H9 (cell line): ENCODE results near the gene ITPR3. TPM values are rescaled to one million over a fixed set of nuclear protein-coding genes. Genes with fewer than 3 reads are reported as not detected.

Experiments
- DNase-seq: peaks from one replicate; pipeline ENCODE4 v3.0.0-alpha.2; 2017
- H2AFZ ChIP-seq: one replicate; pipeline ENCODE4 v1.6.1; 2013; ENCODE audit warnings: mild to moderate bottlenecking, low read length, control low read depth, moderate library complexity
- H2AK5ac ChIP-seq: 2 replicates; pipeline ENCODE4 v1.6.1; 2013; ENCODE audit warnings: low read length, control low read depth, mixed read lengths; ENCODE audit not compliant: insufficient read length
- H2BK120ac ChIP-seq: one replicate; pipeline ENCODE4 v1.6.1; 2013; ENCODE audit warnings: low read depth, mild to moderate bottlenecking, low read length, control low read depth, inconsistent platforms; ENCODE audit not compliant: poor library complexity, severe bottlenecking
- H2BK12ac ChIP-seq: 2 replicates; pipeline ENCODE4 v1.6.1; 2013; ENCODE audit warnings: low read length, control low read depth, mixed read lengths, low read depth; ENCODE audit not compliant: insufficient read length
- H2BK15ac ChIP-seq: 2 replicates; pipeline ENCODE4 v1.6.1; 2013; ENCODE audit warnings: low read depth, low read length, control low read depth
- H2BK20ac ChIP-seq: one replicate; pipeline ENCODE4 v1.6.1; 2013; ENCODE audit warnings: low read depth, mild to moderate bottlenecking, low read length, control low read depth, inconsistent platforms; ENCODE audit not compliant: poor library complexity, severe bottlenecking
- H2BK5ac ChIP-seq: 2 replicates; pipeline ENCODE4 v1.6.1; 2013; ENCODE audit warnings: low read length, control low read depth, mixed read lengths; ENCODE audit not compliant: insufficient read length
- H3K14ac ChIP-seq: 2 replicates; pipeline ENCODE4 v1.6.1; 2013; ENCODE audit warnings: low read length, control low read depth; ENCODE audit not compliant: insufficient read depth
- H3K18ac ChIP-seq: 2 replicates; pipeline ENCODE4 v1.6.1; 2013; ENCODE audit warnings: low read depth, mild to moderate bottlenecking, mixed read lengths, low read length, control low read depth; ENCODE audit not compliant: insufficient read length
- H3K23ac ChIP-seq: 2 replicates; pipeline ENCODE4 v1.6.1; 2013; ENCODE audit warnings: low read length, control low read depth, mixed read lengths, low read depth; ENCODE audit not compliant: insufficient read length
- H3K23me2 ChIP-seq: 2 replicates; pipeline ENCODE4 v1.6.1; 2013; ENCODE audit warnings: low read depth, mild to moderate bottlenecking, mixed read lengths, low read length, control low read depth; ENCODE audit not compliant: insufficient read length, poor library complexity, severe bottlenecking
- H3K27ac ChIP-seq: 2 replicates; pipeline ENCODE4 v1.5.1; 2013; ENCODE audit warnings: low read length, control low read depth, mixed read lengths, low read depth; ENCODE audit not compliant: insufficient read length
- H3K27me3 ChIP-seq: 2 replicates; pipeline ENCODE4 v1.6.1; 2013; ENCODE audit warnings: low read length, control low read depth, inconsistent platforms; ENCODE audit not compliant: insufficient read depth
- H3K4ac ChIP-seq: 2 replicates; pipeline ENCODE4 v1.6.1; 2013; ENCODE audit warnings: low read depth, mild to moderate bottlenecking, control low read depth, inconsistent platforms, low read length, moderate library complexity
- H3K4me1 ChIP-seq: 2 replicates; pipeline ENCODE4 v1.6.1; 2013; ENCODE audit warnings: low read length, control low read depth, inconsistent platforms; ENCODE audit not compliant: insufficient read depth
- H3K4me2 ChIP-seq: 2 replicates; pipeline ENCODE4 v1.6.1; 2013; ENCODE audit warnings: low read length, control low read depth, mixed read lengths; ENCODE audit not compliant: insufficient read length, insufficient read depth
- H3K56ac ChIP-seq: 2 replicates; pipeline ENCODE4 v1.6.1; 2013; ENCODE audit warnings: low read depth, mild to moderate bottlenecking, mixed read lengths, low read length, control low read depth; ENCODE audit not compliant: insufficient read length
- H3K79me1 ChIP-seq: 2 replicates; pipeline ENCODE4 v1.6.1; 2013; ENCODE audit warnings: low read depth, mild to moderate bottlenecking, moderate library complexity, low read length, control low read depth, inconsistent platforms; ENCODE audit not compliant: insufficient read depth, poor library complexity, severe bottlenecking
- H3K79me2 ChIP-seq: 2 replicates; pipeline ENCODE4 v1.6.1; 2013; ENCODE audit warnings: low read length, control low read depth, inconsistent platforms; ENCODE audit not compliant: insufficient read depth
- H3K9ac ChIP-seq: 2 replicates; pipeline ENCODE4 v1.6.1; 2013; ENCODE audit warnings: low read length, control low read depth, mixed read lengths; ENCODE audit not compliant: insufficient read length; ENCODE audit errors: extremely low read depth
- H3K9me3 ChIP-seq: one replicate; pipeline ENCODE4 v1.6.1; 2013; ENCODE audit warnings: low read depth, low read length, inconsistent platforms; ENCODE audit not compliant: control insufficient read depth
- H3T11ph ChIP-seq: one replicate; pipeline ENCODE4 v1.6.1; 2013; ENCODE audit warnings: mild to moderate bottlenecking, low read length, control low read depth, inconsistent platforms
- H4K20me1 ChIP-seq: one replicate; pipeline ENCODE4 v1.6.1; 2013; ENCODE audit not compliant: control insufficient read depth, insufficient read length, insufficient read depth
- H4K5ac ChIP-seq: 2 replicates; pipeline ENCODE4 v1.6.1; 2013; ENCODE audit warnings: low read depth, mild to moderate bottlenecking, mixed read lengths, low read length, control low read depth; ENCODE audit not compliant: insufficient read length
- H4K8ac ChIP-seq: replicated peaks from 2 replicates; pipeline ENCODE4 v1.6.1; 2013; ENCODE audit warnings: low read length, control low read depth, mixed read lengths, low read depth; ENCODE audit not compliant: insufficient read length
- H4K91ac ChIP-seq: 2 replicates; pipeline ENCODE4 v1.6.1; 2013; ENCODE audit warnings: low read depth, mild to moderate bottlenecking, moderate library complexity, mixed read lengths, low read length, control low read depth; ENCODE audit not compliant: insufficient read length
- H3K27ac Mint-ChIP-seq, 3 experiments: 2 replicates in 2 of 3; 3 replicates in 1 of 3; pipeline ENCODE4 v1.8.0; 2020 to 2021; ENCODE audit warnings: mixed read lengths in 3 of 3, mild to moderate bottlenecking in 1 of 3, moderate library complexity in 1 of 3
- H3K27me3 Mint-ChIP-seq: 2 replicates; pipeline ENCODE4 v1.8.0; 2021; ENCODE audit warnings: low read depth, mild to moderate bottlenecking, moderate library complexity, mixed read lengths
- H3K36me3 Mint-ChIP-seq, 3 experiments: 2 replicates in 2 of 3; 3 replicates in 1 of 3; pipeline ENCODE4 v1.8.0; 2020 to 2021; ENCODE audit warnings: low read depth in 3 of 3, mixed read lengths in 3 of 3; ENCODE audit not compliant: insufficient read depth in 1 of 3
- H3K4me1 Mint-ChIP-seq, 2 experiments: 2 replicates each; pipeline ENCODE4 v1.8.0; 2020; ENCODE audit warnings: mixed read lengths in 2 of 2
- H3K4me3 Mint-ChIP-seq, 2 experiments: 2 replicates in 1 of 2; 3 replicates in 1 of 2; pipeline ENCODE4 v1.8.0; 2020 to 2021; ENCODE audit warnings: mild to moderate bottlenecking in 2 of 2, mixed read lengths in 2 of 2, moderate library complexity in 1 of 2
- H3K9me3 Mint-ChIP-seq, 2 experiments: 2 replicates in 1 of 2; 3 replicates in 1 of 2; pipeline ENCODE4 v1.8.0; 2020; ENCODE audit warnings: mild to moderate bottlenecking in 2 of 2, mixed read lengths in 2 of 2, moderate library complexity in 1 of 2
- CTCF ChIP-seq: fragments of 200-600 bp; sonication (generic); conservative IDR thresholded peaks from 3 replicates; pipeline ENCODE4 v1.8.0; 2021; ENCODE audit warnings: antibody characterized with exemption, mild to moderate bottlenecking
- WGBS: extraction: QIAGEN DNeasy Blood & Tissue Kit; methylation state at CpG from one replicate; pipeline ENCODE4 v1.1.7; 2013; ENCODE audit warnings: missing lambda C conversion rate, low lambda C conversion rate, mixed read lengths; ENCODE audit not compliant: insufficient read length; ENCODE audit errors: extremely low coverage; 5-methylcytosine and 5-hydroxymethylcytosine counted together
- total RNA-seq: library from RNA; stranded (reverse); gene quantifications from 2 replicates; pipeline ENCODE4 v1.2.1, GENCODE V29; 2021

Gene ITPR3
- total RNA-seq, 1 experiment from 2014 or later, result 40.3 TPM

- Histone ChIP-seq H2AK5ac (no peak overlapping the region), H3K4me2 (no peak overlapping the region), H3K4ac (no peak overlapping the region), H3K9me3 (no peaks in the 10 kb centered on the region), H3K18ac (no peak overlapping the region), H3K23me2 (no peaks in the 10 kb centered on the region), H3K9ac (no peak overlapping the region), H2AFZ (no peak overlapping the region), H3K79me2 (no peaks in the 10 kb centered on the region), H2BK15ac (no peak overlapping the region), H3K27me3 (no peaks in the 10 kb centered on the region), H3K23ac (no peak overlapping the region), H2BK12ac (no peak overlapping the region), H2BK120ac (no peak overlapping the region), H4K5ac (no peak overlapping the region), H3T11ph (no peak overlapping the region), H2BK5ac (no peak overlapping the region), H3K14ac (no peak overlapping the region; the same call in 1 of the 2 replicates), H4K8ac (no peak overlapping the region), H3K56ac (no peak overlapping the region), H3K4me1 (no peaks in the 10 kb centered on the region; the same call in 1 of the 2 replicates), H4K91ac (no peak overlapping the region), H2BK20ac (no peak overlapping the region), H3K27ac (no peak overlapping the region), H4K20me1 (no peaks in the 10 kb centered on the region), H3K79me1 (no peaks in the 10 kb centered on the region)
- Mint-ChIP-seq H3K4me3 (no peak overlapping the region), H3K27ac (no peak overlapping the region; a peak in 1 of 7 replicates), H3K4me1 (peaks cover 13 to 14% of the 10 kb centered on the region in 2 experiments), H3K27me3 (peaks cover 2% of the 10 kb centered on the region), H3K36me3 (no peaks in the 10 kb centered on the region), H3K9me3 (no peaks in the 10 kb centered on the region)
- no peak for TF ChIP-seq CTCF
- no peak for DNase-seq
- WGBS, result no CpG with 5 or more reads among the region's 5 CpGs
These were observed 118.4 kb downstream of the ITPR3 start for GRCh38 chr6:33739571-33739970.
